K562 (cell line): ENCODE data around the gene COP1. TPM values are rescaled to one million over a fixed set of nuclear protein-coding genes. Genes with fewer than 3 reads are reported as not detected.

Source experiments
- ATAC-seq: fragments of 200-7000 bp; cut with Tn5 transposase; 3 replicates; pipeline ENCODE4 v1.9.1; 2020; ENCODE audit warnings: moderate library complexity
- BruUV-seq: library from RNA; stranded (reverse); fragments of 400-500 nt; replicated peaks from 2 replicates; lab custom pipeline; 2021; lab: Mats Ljungman, UMichigan
- CTCF ChIA-PET: fragments of 300-600 bp; formaldehyde crosslinking; extraction: SDS; loops from one replicate; lab custom pipeline; 2021; ENCODE audit warnings: low intra/inter-chr PET ratio; lab: Yijun Ruan, JAX
- POLR2A ChIA-PET: fragments of 300-600, 350-650 bp; sonication (Branson Sonifier 250); formaldehyde crosslinking; extraction: SDS; loops from one replicate; lab custom pipeline; 2021; ENCODE audit warnings: antibody characterized with exemption, inconsistent platforms; lab: Yijun Ruan, JAX
- DNase-seq, 4 experiments: peaks; one replicate each; pipeline versions ENCODE4 v3.0.0 to v3.0.0-alpha.2; 2011 to 2018; ENCODE audit warnings: low spot score in 3 of 4, mixed read lengths in 3 of 4; ENCODE audit errors: extremely low read depth in 1 of 4
- FAIRE-seq: peaks from 2 replicates; lab custom pipeline; 2011; peaks lifted over from hg19 to GRCh38; lab: Jason Lieb, UNC
- H2AFZ ChIP-seq: 2 replicates; pipeline ENCODE4 v1.6.0; 2011; ENCODE audit warnings: low read depth, low read length, control low read depth, inconsistent platforms
- H3K27ac ChIP-seq: fragments of 200-600 bp; 3 replicates; pipeline ENCODE4 v1.8.0; 2011; ENCODE audit warnings: low read depth, mild to moderate bottlenecking, control low read depth, inconsistent platforms, low read length, moderate library complexity, mixed read lengths; ENCODE audit errors: extremely low read depth
- H3K27me3 ChIP-seq, 2 experiments: fragments of 300-600 bp in 1 of 2; 2 replicates in 1 of 2; 3 replicates in 1 of 2; pipeline versions ENCODE4 v1.6.0 to v1.8.0; 2011; ENCODE audit warnings: inconsistent platforms in 2 of 2, low read length in 2 of 2, mild to moderate bottlenecking in 1 of 2, mixed read lengths in 1 of 2, moderate library complexity in 1 of 2; ENCODE audit not compliant: control insufficient read depth in 2 of 2, insufficient read depth in 2 of 2
- H3K36me3 ChIP-seq: fragments of 300-600 bp; 3 replicates; pipeline ENCODE4 v1.8.0; 2011; ENCODE audit warnings: mild to moderate bottlenecking, low read length, inconsistent platforms; ENCODE audit not compliant: control insufficient read depth, insufficient read depth
- H3K4me1 ChIP-seq, 2 experiments: fragments of 200-600 bp in 1 of 2; replicated peaks in 1 of 2; 2 replicates in 1 of 2; 3 replicates in 1 of 2; pipeline versions ENCODE4 v1.5.1 to v1.8.0; 2011; ENCODE audit warnings: inconsistent platforms in 2 of 2, low read length in 2 of 2, mild to moderate bottlenecking in 1 of 2, mixed read lengths in 1 of 2, moderate library complexity in 1 of 2; ENCODE audit not compliant: control insufficient read depth in 2 of 2, insufficient read depth in 2 of 2
- H3K4me2 ChIP-seq: 2 replicates; pipeline ENCODE4 v1.6.1; 2011; ENCODE audit warnings: low read length, control low read depth, inconsistent platforms, mixed read lengths; ENCODE audit not compliant: insufficient read depth
- H3K4me3 ChIP-seq: fragments of 200-600 bp; sonication (generic), shearing (Covaris generic); 2 replicates; pipeline ENCODE4 v1.5.1; 2016; ENCODE audit warnings: control low read depth, inconsistent platforms
- H3K79me2 ChIP-seq: fragments of 200-600 bp; 3 replicates; pipeline ENCODE4 v1.8.0; 2011; ENCODE audit warnings: low read length, inconsistent platforms; ENCODE audit not compliant: control insufficient read depth, insufficient read depth
- H3K9ac ChIP-seq, 2 experiments: 2 replicates each; pipeline versions ENCODE4 v1.6.0 to v1.6.1; 2011; ENCODE audit warnings: low read depth in 2 of 2, low read length in 2 of 2, control low read depth in 1 of 2, inconsistent platforms in 1 of 2, mild to moderate bottlenecking in 1 of 2, mixed read lengths in 1 of 2; ENCODE audit not compliant: insufficient read depth in 1 of 2
- H3K9me1 ChIP-seq: one replicate; pipeline ENCODE4 v1.6.0; 2011; ENCODE audit warnings: inconsistent platforms, mild to moderate bottlenecking, low read length, moderate library complexity; ENCODE audit not compliant: control insufficient read depth, insufficient read depth
- H3K9me3 ChIP-seq: replicated peaks from 2 replicates; pipeline ENCODE4 v1.5.1; 2011; ENCODE audit warnings: low read depth, low read length, inconsistent platforms; ENCODE audit not compliant: control insufficient read depth, insufficient read depth
- H4K20me1 ChIP-seq: replicated peaks from 2 replicates; pipeline ENCODE4 v1.6.1; 2011; ENCODE audit warnings: low read length, inconsistent platforms, mixed read lengths; ENCODE audit not compliant: control insufficient read depth, insufficient read depth
- ATF3 ChIP-seq, 2 experiments: fragments of 450-650 bp in 1 of 2; sonication (generic) in 1 of 2; formaldehyde crosslinking in 1 of 2; IDR thresholded peaks in 1 of 2; conservative IDR thresholded peaks in 1 of 2; 2 replicates each; pipeline versions ENCODE4 v1.6.1 to v1.8.1; 2016 to 2023; ENCODE audit warnings: mild to moderate bottlenecking in 2 of 2, moderate library complexity in 2 of 2, inconsistent platforms in 1 of 2, missing genetic modification reagents in 1 of 2
- CEBPG ChIP-seq, 3 experiments: fragments of 200-800 bp in 1 of 3; sonication (Bioruptor generic) in 1 of 3; sonication (generic) in 1 of 3; formaldehyde crosslinking in 1 of 3; IDR thresholded peaks in 2 of 3; conservative IDR thresholded peaks in 1 of 3; 2 replicates each; pipeline versions ENCODE4 v1.6.1 to v1.8.0; 2016 to 2022; ENCODE audit warnings: missing compliant biosample characterization in 2 of 3, missing genetic modification characterization in 2 of 3, mild to moderate bottlenecking in 1 of 3, missing genetic modification reagents in 1 of 3
- COPS2 ChIP-seq: fragments of 450-650 bp; conservative IDR thresholded peaks from 2 replicates; pipeline ENCODE4 v1.6.1; 2016; ENCODE audit warnings: mild to moderate bottlenecking, moderate library complexity
- GABPB1 ChIP-seq: sonication (generic); formaldehyde crosslinking; IDR thresholded peaks from 2 replicates; pipeline ENCODE4 v1.8.0; 2022; ENCODE audit warnings: mild to moderate bottlenecking, missing genetic modification reagents
- GMEB1 ChIP-seq: fragments of 250-450 bp; sonication (Bioruptor Pico); IDR thresholded peaks from 2 replicates; pipeline ENCODE4 v1.4.0; 2020; ENCODE audit warnings: mild to moderate bottlenecking
- HNRNPLL ChIP-seq: fragments of 200-400 bp; formaldehyde crosslinking; IDR thresholded peaks from 2 replicates; pipeline ENCODE4 v1.6.1; 2017; ENCODE audit warnings: low read length, low read depth, mild to moderate bottlenecking; ENCODE audit not compliant: poor library complexity, severe bottlenecking
- TCF3 ChIP-seq: sonication (generic); formaldehyde crosslinking; IDR thresholded peaks from 2 replicates; pipeline ENCODE4 v1.4.0; 2020; ENCODE audit warnings: mild to moderate bottlenecking, missing genetic modification reagents
- ZNF146 ChIP-seq: IDR thresholded peaks from one replicate; pipeline ENCODE4 v1.6.1; 2018; ENCODE audit warnings: missing compliant biosample characterization; ENCODE audit not compliant: unreplicated experiment
- ZNF592 ChIP-seq: fragments of 450-650 bp; IDR thresholded peaks from 2 replicates; pipeline ENCODE4 v1.6.1; 2017; ENCODE audit warnings: antibody characterized with exemption, mild to moderate bottlenecking
- ZSCAN32 ChIP-seq: fragments of 450-650 bp; formaldehyde crosslinking; IDR thresholded peaks from 2 replicates; pipeline ENCODE4 v1.4.0; 2020; ENCODE audit warnings: mild to moderate bottlenecking, moderate library complexity
- WGBS: fragments of 100-300 bp; shearing (Covaris generic); methylation state at CpG from one replicate; pipeline ENCODE4 v1.1.6; 2016; ENCODE audit warnings: low coverage, mixed read lengths; ENCODE audit not compliant: insufficient coverage; ENCODE audit errors: missing lambda C conversion rate; 5-methylcytosine and 5-hydroxymethylcytosine counted together
- in situ Hi-C: fragments of 300-500 bp; cut with MboI; formaldehyde crosslinking; loops from 4 replicates; pipeline ENCODE4 v1.15.0; 2018; ENCODE audit warnings: inconsistent platforms, mixed read lengths
- intact Hi-C: fragments of 100-400 bp; cut with micrococcal nuclease; formaldehyde crosslinking; loops from 2 replicates; pipeline ENCODE4 v1.14.2; 2022
- polyA plus RNA-seq, 8 experiments: library from polyadenylated mRNA; depleted of rRNA in 4 of 8; stranded (reverse) in 5 of 8; unstranded in 3 of 8; fragments of >200 nt; fragmentation: Nextera tagmentation in 2 of 8; fragmentation: Illumina TruSeq in 1 of 8; extraction: Ambion mirVana in 2 of 8; extraction: Trizol in 1 of 8; gene quantifications; 2 replicates each; pipeline versions ENCODE4 v1.2.1 to v1.2.3, GENCODE V29; 2011 to 2014; ENCODE audit warnings: inconsistent platforms in 1 of 8, missing spikeins in 1 of 8
- total RNA-seq, 7 experiments: library from RNA; depleted of rRNA in 6 of 7; stranded (reverse); fragments of >200 nt in 6 of 7; fragmentation: Illumina TruSeq in 2 of 7; extraction: Trizol in 2 of 7; gene quantifications; 2 replicates each; pipeline versions ENCODE4 v1.2.1 to v1.2.3, GENCODE V29; 2011 to 2021; ENCODE audit warnings: low replicate concordance in 1 of 7

COP1 gene
- total and polyA plus RNA-seq, 9 of the 15 experiments (the other 6 are each of a cell fraction or from before 2014, with no cell fraction given), result 25.8 to 77.7 (median 58.6) TPM

GRCh38 chr1:176211396-176212165 lies 4.5 kb upstream of the COP1 start:
- no peaks in the 10 kb centered on the region for H3K9me1 ChIP-seq
- H3K27me3 ChIP-seq, result no peaks in the 10 kb centered on the region
- CTCF ChIA-PET, result no interaction called here
- DNase-seq, result no peak
- intact Hi-C loops, result no loop called here
- H3K9me3 ChIP-seq, result no peaks in the 10 kb centered on the region
- in situ Hi-C loops, result no loop called here
- peaks cover 0 to 10% of the 10 kb centered on the region in 2 experiments; a peak in 2 of 5 replicates for H3K4me1 ChIP-seq
- H3K27ac ChIP-seq, result no peak overlapping the region
- H2AFZ ChIP-seq, result no peak overlapping the region
- H3K36me3 ChIP-seq, result no peaks in the 10 kb centered on the region
- no peak overlapping the region for H3K4me3 ChIP-seq
- H3K79me2 ChIP-seq, result peaks cover 20% of the 10 kb centered on the region
- no peak for FAIRE-seq
- POLR2A ChIA-PET, result interaction anchor here (0.6 kb wide), 2 partner anchors 146 to 1415 kb away, joined by 3 to 4 read pairs; no protein-coding TSS in a partner anchor
- WGBS, result 67% methylated on average over 1 of the region's 1 CpG
- H3K4me2 ChIP-seq, result no peak overlapping the region
- no TSS peak for BruUV-seq
- no peaks in the 10 kb centered on the region for H4K20me1 ChIP-seq
- no peak overlapping the region for H3K9ac ChIP-seq
- no peak for ATAC-seq
- TF ChIP-seq TCF3 (CRISPR knock-in tag) (no peak), CEBPG (CRISPR knock-in tag; IDR thresholded peaks at IDR 0.05) (no peak), CEBPG (tag; conservative IDR thresholded peaks at IDR 0.05 in 1 of 2, IDR thresholded peaks at IDR 0.05 in 1 of 2) (peak; percentile 46 to 65; a peak in 3 of 4 replicates), ATF3 (IDR thresholded peaks at IDR 0.05) (0 out of 2 replicates have a peak, but pooled peaks have one; percentile 23), ATF3 (CRISPR knock-in tag; conservative IDR thresholded peaks at IDR 0.05) (no peak), ZNF592 (no peak), GMEB1 (CRISPR knock-in tag) (no peak), ZSCAN32 (CRISPR knock-in tag) (no peak), HNRNPLL (no peak), ZNF146 (no peak), GABPB1 (CRISPR knock-in tag) (no peak), COPS2 (no peak)
